IMR-90 (cell line): ENCODE measurements around the gene THOC2. TPM values are rescaled to one million over a fixed set of nuclear protein-coding genes. Genes with fewer than 3 reads are reported as not detected.

ENCODE experiments used
- ATAC-seq: fragments of 200-7000 bp; cut with Tn5 transposase; 2 replicates; pipeline ENCODE4 v1.9.1; 2020; ENCODE audit warnings: low read depth, mild to moderate bottlenecking, moderate library complexity
- BruUV-seq: library from RNA; stranded (reverse); fragments of 400-500 nt; replicated peaks from 2 replicates; lab custom pipeline; 2021; lab: Mats Ljungman, UMichigan
- CTCF ChIA-PET: fragments of 300-600 bp; formaldehyde crosslinking; extraction: SDS; loops from one replicate; lab custom pipeline; 2021; ENCODE audit warnings: antibody characterized with exemption; lab: Yijun Ruan, JAX
- POLR2A ChIA-PET: fragments of 300-600 bp; sonication (Branson Sonifier 250); formaldehyde crosslinking; loops from one replicate; lab custom pipeline; 2022; ENCODE audit warnings: antibody characterized with exemption; ENCODE audit not compliant: unreplicated experiment; lab: Charles Lee
- DNase-seq: peaks from one replicate; pipeline ENCODE4 v3.0.0; 2013
- H2AFZ ChIP-seq: replicated peaks from 2 replicates; pipeline ENCODE3; 2013; ENCODE audit warnings: low read length, mild to moderate bottlenecking; ENCODE audit not compliant: poor library complexity
- H2AK5ac ChIP-seq: 2 replicates; pipeline ENCODE4 v1.6.1; 2013; ENCODE audit warnings: low read depth, low read length, inconsistent platforms
- H2AK9ac ChIP-seq: replicated peaks from 2 replicates; pipeline ENCODE3; 2013; ENCODE audit warnings: mild to moderate bottlenecking, low read depth, low read length, moderate library complexity; ENCODE audit not compliant: poor library complexity
- H2BK120ac ChIP-seq: 2 replicates; pipeline ENCODE4 v1.6.1; 2013; ENCODE audit warnings: low read depth, low read length, inconsistent platforms
- H2BK15ac ChIP-seq: 3 replicates; pipeline ENCODE4 v1.6.1; 2013; ENCODE audit warnings: low read depth, low read length, inconsistent platforms
- H2BK20ac ChIP-seq: 2 replicates; pipeline ENCODE4 v1.6.1; 2013; ENCODE audit warnings: low read depth, mild to moderate bottlenecking, inconsistent platforms, low read length, moderate library complexity
- H2BK5ac ChIP-seq: 2 replicates; pipeline ENCODE4 v1.6.1; 2013; ENCODE audit warnings: mild to moderate bottlenecking, low read depth, low read length, inconsistent platforms; ENCODE audit not compliant: poor library complexity, severe bottlenecking
- H3K14ac ChIP-seq: replicated peaks from 2 replicates; pipeline ENCODE4 v1.6.1; 2013; ENCODE audit warnings: low read depth, low read length, inconsistent platforms
- H3K18ac ChIP-seq: 2 replicates; pipeline ENCODE4 v1.6.1; 2013; ENCODE audit warnings: low read depth, low read length, control low read depth
- H3K23ac ChIP-seq: 2 replicates; pipeline ENCODE4 v1.6.1; 2013; ENCODE audit warnings: low read depth, low read length, inconsistent platforms
- H3K27ac ChIP-seq: 2 replicates; pipeline ENCODE4 v1.5.1; 2013; ENCODE audit warnings: mild to moderate bottlenecking, control low read depth, low read length; ENCODE audit not compliant: insufficient read depth
- H3K27me3 ChIP-seq: 2 replicates; pipeline ENCODE4 v1.6.1; 2013; ENCODE audit warnings: low read length; ENCODE audit not compliant: control insufficient read depth, insufficient read depth
- H3K36me3 ChIP-seq: 2 replicates; pipeline ENCODE4 v1.6.1; 2013; ENCODE audit warnings: low read length, mixed read lengths; ENCODE audit not compliant: control insufficient read depth, insufficient read depth
- H3K4ac ChIP-seq: 2 replicates; pipeline ENCODE4 v1.6.1; 2013; ENCODE audit warnings: low read depth, low read length, inconsistent platforms
- H3K4me1 ChIP-seq: 2 replicates; pipeline ENCODE4 v1.6.1; 2013; ENCODE audit warnings: low read length, mixed read lengths; ENCODE audit not compliant: control insufficient read depth, insufficient read depth
- H3K4me2 ChIP-seq: 2 replicates; pipeline ENCODE4 v1.6.1; 2013; ENCODE audit warnings: low read depth, mild to moderate bottlenecking, control low read depth, low read length, moderate library complexity
- H3K4me3 ChIP-seq: 2 replicates; pipeline ENCODE4 v1.5.1; 2013; ENCODE audit warnings: low read depth, mild to moderate bottlenecking, control low read depth, low read length, moderate library complexity; ENCODE audit not compliant: insufficient read depth
- H3K56ac ChIP-seq: 2 replicates; pipeline ENCODE4 v1.6.1; 2013; ENCODE audit warnings: low read length, inconsistent platforms; ENCODE audit not compliant: insufficient read depth; ENCODE audit errors: extremely low read depth
- H3K79me1 ChIP-seq, 2 experiments: 2 replicates each; pipeline ENCODE4 v1.6.1; 2013; ENCODE audit warnings: low read length in 2 of 2, inconsistent platforms in 1 of 2, low read depth in 1 of 2
- H3K9ac ChIP-seq: 2 replicates; pipeline ENCODE4 v1.6.1; 2013; ENCODE audit warnings: low read depth, low read length, control low read depth
- H3K9me1 ChIP-seq: 2 replicates; pipeline ENCODE4 v1.6.1; 2013; ENCODE audit warnings: low read length, inconsistent platforms; ENCODE audit not compliant: insufficient read depth
- H3K9me3 ChIP-seq: 2 replicates; pipeline ENCODE4 v1.6.1; 2013; ENCODE audit warnings: low read length; ENCODE audit not compliant: control insufficient read depth, insufficient read depth
- H4K20me1 ChIP-seq: 2 replicates; pipeline ENCODE4 v1.6.1; 2013; ENCODE audit warnings: low read length, inconsistent platforms; ENCODE audit not compliant: insufficient read depth
- H4K5ac ChIP-seq: 2 replicates; pipeline ENCODE4 v1.6.1; 2013; ENCODE audit warnings: mild to moderate bottlenecking, low read depth, low read length, control low read depth
- H4K8ac ChIP-seq, 2 experiments: 2 replicates each; pipeline ENCODE4 v1.6.1; 2013; ENCODE audit warnings: low read depth in 2 of 2, low read length in 2 of 2, control low read depth in 1 of 2, inconsistent platforms in 1 of 2
- H4K91ac ChIP-seq: 2 replicates; pipeline ENCODE4 v1.6.1; 2013; ENCODE audit warnings: low read depth, low read length, inconsistent platforms; ENCODE audit not compliant: insufficient read depth
- BHLHE40 ChIP-seq: fragments of 150-350 bp; IDR thresholded peaks from 2 replicates; pipeline ENCODE4 v1.6.1; 2016; ENCODE audit warnings: mild to moderate bottlenecking, low read depth, low read length
- CEBPB ChIP-seq: IDR thresholded peaks from 2 replicates; pipeline ENCODE4 v1.6.1; 2012; ENCODE audit warnings: low read depth, low read length, improper control_type of control experiment
- CHD1 ChIP-seq: IDR thresholded peaks from 2 replicates; pipeline ENCODE4 v1.6.1; 2012; ENCODE audit warnings: low read depth, low read length, improper control_type of control experiment
- CTCF ChIP-seq: conservative IDR thresholded peaks from 2 replicates; pipeline ENCODE4 v1.5.1; 2012; ENCODE audit warnings: mild to moderate bottlenecking, low read depth, low read length, improper control_type of control experiment
- ELK1 ChIP-seq: fragments of 150-350 bp; IDR thresholded peaks from 2 replicates; pipeline ENCODE4 v1.6.1; 2016; ENCODE audit warnings: low read depth, mild to moderate bottlenecking, low read length, moderate library complexity, borderline replicate concordance
- FOS ChIP-seq: fragments of 150-350 bp; IDR thresholded peaks from 2 replicates; pipeline ENCODE4 v1.6.1; 2016; ENCODE audit warnings: low read depth, low read length
- MAFK ChIP-seq: IDR thresholded peaks from 2 replicates; pipeline ENCODE4 v1.6.1; 2012; ENCODE audit warnings: low read depth, low read length, improper control_type of control experiment
- MAZ ChIP-seq: IDR thresholded peaks from 2 replicates; pipeline ENCODE4 v1.6.1; 2012; ENCODE audit warnings: low read depth, mild to moderate bottlenecking, low read length, improper control_type of control experiment, moderate library complexity, borderline replicate concordance
- MXI1 ChIP-seq: IDR thresholded peaks from 2 replicates; pipeline ENCODE4 v1.6.1; 2012; ENCODE audit warnings: low read depth, mild to moderate bottlenecking, low read length, moderate library complexity, borderline replicate concordance
- NFE2L2 ChIP-seq: fragments of 150-350 bp; IDR thresholded peaks from 2 replicates; pipeline ENCODE4 v1.6.1; 2016; ENCODE audit warnings: low read depth, mild to moderate bottlenecking, low read length
- POLR2A ChIP-seq: IDR thresholded peaks from 2 replicates; pipeline ENCODE4 v1.6.1; 2012; ENCODE audit warnings: mild to moderate bottlenecking, low read depth, low read length
- RAD21 ChIP-seq: IDR thresholded peaks from 2 replicates; pipeline ENCODE4 v1.6.1; 2012; ENCODE audit warnings: low read length, improper control_type of control experiment
- RCOR1 ChIP-seq: IDR thresholded peaks from 2 replicates; pipeline ENCODE4 v1.6.1; 2012; ENCODE audit warnings: mild to moderate bottlenecking, low read length, improper control_type of control experiment; ENCODE audit not compliant: insufficient replicate concordance
- RFX5 ChIP-seq: IDR thresholded peaks from 2 replicates; pipeline ENCODE4 v1.8.0; 2012; ENCODE audit warnings: low read depth, mild to moderate bottlenecking, low read length, moderate library complexity
- SMC3 ChIP-seq: fragments of 150-350 bp; IDR thresholded peaks from 2 replicates; pipeline ENCODE4 v1.6.1; 2016; ENCODE audit warnings: low read depth, mild to moderate bottlenecking, antibody characterized with exemption, low read length, moderate library complexity
- USF2 ChIP-seq: fragments of 150-350 bp; IDR thresholded peaks from 2 replicates; pipeline ENCODE4 v1.6.1; 2017; ENCODE audit warnings: mild to moderate bottlenecking, antibody characterized with exemption, low read length, low read depth
- WGBS, 2 experiments: methylation state at CpG; one replicate each; pipeline versions ENCODE4 v1.1.5 to v1.1.7; 2013; ENCODE audit warnings: missing lambda C conversion rate in 2 of 2; ENCODE audit not compliant: insufficient read length in 1 of 2; ENCODE audit errors: extremely low coverage in 2 of 2; 5-methylcytosine and 5-hydroxymethylcytosine counted together
- dilution Hi-C: fragments of 300-500 bp; cut with HindIII; formaldehyde crosslinking; loops from one replicate; pipeline ENCODE4 v1.14.3; 2018; ENCODE audit warnings: low sequenced_read_pairs; ENCODE audit not compliant: unreplicated experiment
- in situ Hi-C: fragments of 300-500 bp; cut with MboI; formaldehyde crosslinking; loops from 3 replicates; pipeline ENCODE4 v1.14.3; 2019; ENCODE audit warnings: low sequenced_read_pairs, inconsistent platforms, mixed read lengths
- intact Hi-C: fragments of 100-400 bp; cut with micrococcal nuclease; formaldehyde crosslinking; loops from 2 replicates; pipeline ENCODE4 v1.10.0; 2022
- polyA plus RNA-seq, 3 experiments: library from polyadenylated mRNA; depleted of rRNA; stranded (reverse); fragments of >200 nt; gene quantifications; 2 replicates each; pipeline ENCODE4 v1.2.3, GENCODE V29; 2012; ENCODE audit warnings: low replicate concordance in 1 of 3
- total RNA-seq: library from RNA; depleted of rRNA; stranded (reverse); fragments of >200 nt; gene quantifications from 2 replicates; pipeline ENCODE4 v1.2.3, GENCODE V29; 2012

The THOC2 gene
- total and polyA plus RNA-seq, 2 of the 4 experiments (the other 2 are of a cell fraction), result 42.9 to 58.8 TPM

- no peaks in the 10 kb centered on the region for H4K20me1 ChIP-seq
- no peak overlapping the region for H2BK20ac ChIP-seq
- H3K18ac ChIP-seq, result no peak overlapping the region
- H4K5ac ChIP-seq, result no peak overlapping the region
- in situ Hi-C loops (no loop called here), dilution Hi-C loops (no loop called here), intact Hi-C loops (no loop called here)
- H4K91ac ChIP-seq, result no peak overlapping the region
- no peak overlapping the region for H2AK5ac ChIP-seq
- H2AK9ac ChIP-seq, result no peak overlapping the region
- H3K23ac ChIP-seq, result no peak overlapping the region
- no peaks in the 10 kb centered on the region for H3K4me1 ChIP-seq
- H3K14ac ChIP-seq, result no peak overlapping the region
- no peaks in the 10 kb centered on the region for H3K9me3 ChIP-seq
- H3K9ac ChIP-seq, result no peak overlapping the region
- POLR2A ChIA-PET, result no interaction called here
- no peak overlapping the region for H2AFZ ChIP-seq
- H3K27ac ChIP-seq, result no peak overlapping the region
- ATAC-seq (no peak), DNase-seq (no peak)
- no peak overlapping the region for H3K56ac ChIP-seq
- no peak overlapping the region for H4K8ac ChIP-seq
- H3K36me3 ChIP-seq, result no peaks in the 10 kb centered on the region
- H3K27me3 ChIP-seq, result no peaks in the 10 kb centered on the region
- H3K4me2 ChIP-seq, result no peak overlapping the region
- TF ChIP-seq CTCF, result no peak
- no peak for TF ChIP-seq MAFK
- TF ChIP-seq CHD1, result no peak
- no peak for TF ChIP-seq BHLHE40
- no peak for TF ChIP-seq NFE2L2
- TF ChIP-seq ELK1, result no peak
- no peak for TF ChIP-seq USF2
- TF ChIP-seq SMC3, result no peak
- no peak for TF ChIP-seq RFX5
- no peak for TF ChIP-seq FOS
- TF ChIP-seq RCOR1, result no peak
- no peak for TF ChIP-seq MXI1
- TF ChIP-seq CEBPB, result no peak
- TF ChIP-seq MAZ, result no peak
- no peak for TF ChIP-seq RAD21
- TF ChIP-seq POLR2A, result no peak
- no peak overlapping the region for H3K4me3 ChIP-seq
- no peaks in the 10 kb centered on the region for H3K9me1 ChIP-seq
- no TSS peak for BruUV-seq
- CTCF ChIA-PET, result no interaction called here
- H2BK5ac ChIP-seq, result no peak overlapping the region
- H3K79me1 ChIP-seq, result no peaks in the 10 kb centered on the region
- no peak overlapping the region for H2BK15ac ChIP-seq
- H3K4ac ChIP-seq, result no peak overlapping the region
- WGBS, 2 experiments, result no CpG with 5 or more reads among the region's 1 CpG
- no peak overlapping the region for H2BK120ac ChIP-seq
These were observed 10.5 kb upstream of the THOC2 start for GRCh38 chrX:123743312-123743711.
